Suppressor macrophage treated with lipopolysaccharide for 1 hour (primary cell): ENCODE data around the gene CHST8.
A peak's percentile ranks its signal among the peaks of the same experiment; 100 is the strongest.
"Not testable (repeated sequence)": the region's sequence is repeated elsewhere in the genome, so short reads cannot be mapped to it uniquely, and the experiment has no call there.

ENCODE experiments used
- DNase-seq, 3 donors: peaks; one replicate each; pipeline ENCODE4 v3.0.0-alpha.2; 2020 to 2022

Gene CHST8, protein sequence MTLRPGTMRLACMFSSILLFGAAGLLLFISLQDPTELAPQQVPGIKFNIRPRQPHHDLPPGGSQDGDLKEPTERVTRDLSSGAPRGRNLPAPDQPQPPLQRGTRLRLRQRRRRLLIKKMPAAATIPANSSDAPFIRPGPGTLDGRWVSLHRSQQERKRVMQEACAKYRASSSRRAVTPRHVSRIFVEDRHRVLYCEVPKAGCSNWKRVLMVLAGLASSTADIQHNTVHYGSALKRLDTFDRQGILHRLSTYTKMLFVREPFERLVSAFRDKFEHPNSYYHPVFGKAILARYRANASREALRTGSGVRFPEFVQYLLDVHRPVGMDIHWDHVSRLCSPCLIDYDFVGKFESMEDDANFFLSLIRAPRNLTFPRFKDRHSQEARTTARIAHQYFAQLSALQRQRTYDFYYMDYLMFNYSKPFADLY

DNA sequence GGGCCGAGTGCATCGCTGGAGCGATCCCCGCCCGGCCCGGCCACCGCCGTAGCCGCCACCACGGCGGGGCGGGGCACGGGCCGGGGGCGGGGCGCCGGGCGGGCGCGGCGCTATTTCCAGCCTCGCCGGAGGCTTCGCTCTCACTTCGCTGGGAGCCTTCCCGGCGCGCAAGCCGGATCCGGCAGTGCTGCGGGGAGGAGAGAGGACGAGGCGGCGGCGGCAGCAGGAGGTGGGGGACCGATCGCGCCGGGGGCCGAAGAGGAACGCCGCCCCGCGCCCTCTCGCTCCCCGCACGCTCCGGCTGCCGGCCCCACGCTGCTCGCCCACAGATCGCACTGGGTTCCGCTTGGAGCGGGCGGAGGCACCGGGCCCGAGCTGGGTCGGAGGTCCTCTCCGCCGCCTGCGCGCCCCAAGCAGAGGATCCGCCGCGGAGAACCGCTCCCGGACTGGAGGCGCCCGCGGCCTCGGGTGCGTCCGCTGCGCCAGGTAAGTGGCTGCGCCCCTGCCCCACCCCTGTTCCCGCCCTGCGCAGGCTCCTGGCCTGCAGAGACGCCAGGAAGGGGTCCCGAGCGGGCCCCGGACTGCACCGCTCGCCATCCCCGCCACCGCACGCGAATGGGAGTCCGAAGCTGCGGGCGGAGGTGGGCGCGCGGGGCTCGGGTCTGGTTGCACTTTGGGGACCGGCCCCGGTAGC, at the start of gene CHST8:
CHST8 (plus strand) TSS at position 143 of the 694 bp plus-strand sequence. CDS start 67,309 bp downstream, outside the sequence.
- DNase-seq: peak in 2 of 3 donors; percentile 20 to 54

DNA sequence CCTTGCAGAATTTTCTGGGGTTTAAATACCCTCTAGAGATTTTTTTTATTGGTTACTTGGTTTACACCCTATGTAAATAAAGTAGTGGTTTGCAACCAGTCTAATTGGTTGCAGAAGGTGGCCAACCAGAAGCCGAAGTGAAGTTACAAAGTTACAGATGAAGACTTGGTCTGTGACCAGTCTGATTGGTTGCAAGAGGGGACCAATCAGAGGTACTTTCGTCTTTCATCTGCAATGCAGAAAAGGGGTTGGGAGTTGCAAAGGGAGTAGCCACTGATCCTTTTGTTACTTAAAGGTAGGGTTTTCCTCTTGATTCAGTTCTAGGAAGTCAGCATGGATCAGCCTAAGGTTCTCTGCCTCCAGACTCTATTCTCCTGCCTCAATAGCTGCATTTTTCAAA, 48.8 kb upstream of the CHST8 start:
- no peak for DNase-seq

DNA sequence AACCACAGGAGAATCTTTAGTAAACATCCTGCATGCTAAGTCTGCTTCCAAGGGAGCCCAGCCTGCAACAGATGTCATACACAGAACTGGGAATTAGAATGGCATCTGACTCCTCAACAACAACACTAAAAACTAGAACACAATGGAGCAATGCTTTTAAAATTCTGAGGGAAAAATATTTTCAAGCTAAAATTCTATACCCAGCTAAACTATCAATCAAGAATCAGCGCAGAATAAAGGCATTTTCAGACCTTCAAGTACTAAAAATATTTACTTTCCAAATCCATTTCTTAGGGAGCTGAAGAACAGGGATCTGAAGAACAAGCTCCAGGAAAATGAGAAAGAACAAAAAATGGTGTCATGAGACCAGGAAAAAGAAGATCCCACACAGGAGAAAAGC, 46.9 kb upstream of the CHST8 start:
- no peak for DNase-seq

DNA sequence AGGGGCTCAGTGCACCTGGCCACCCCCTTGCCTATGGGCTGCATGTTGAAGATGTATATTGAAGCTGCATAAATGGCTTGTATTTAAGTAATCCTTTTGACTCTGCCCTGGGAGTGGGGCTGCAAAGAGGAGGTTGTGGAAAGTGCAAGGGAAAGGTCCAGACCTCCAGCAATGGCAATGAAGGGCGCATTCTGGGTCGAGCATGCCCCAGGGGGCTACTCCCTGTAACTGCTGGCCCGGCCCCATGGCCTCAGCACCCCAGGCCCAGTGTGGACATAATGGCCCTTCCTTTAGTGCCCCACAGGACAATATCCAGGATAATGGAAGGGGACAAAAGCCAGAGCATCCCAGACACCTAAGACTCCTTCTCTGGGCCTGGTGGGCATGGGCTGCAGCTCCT, 43.1 kb upstream of the CHST8 start:
- DNase-seq: no peak

DNA sequence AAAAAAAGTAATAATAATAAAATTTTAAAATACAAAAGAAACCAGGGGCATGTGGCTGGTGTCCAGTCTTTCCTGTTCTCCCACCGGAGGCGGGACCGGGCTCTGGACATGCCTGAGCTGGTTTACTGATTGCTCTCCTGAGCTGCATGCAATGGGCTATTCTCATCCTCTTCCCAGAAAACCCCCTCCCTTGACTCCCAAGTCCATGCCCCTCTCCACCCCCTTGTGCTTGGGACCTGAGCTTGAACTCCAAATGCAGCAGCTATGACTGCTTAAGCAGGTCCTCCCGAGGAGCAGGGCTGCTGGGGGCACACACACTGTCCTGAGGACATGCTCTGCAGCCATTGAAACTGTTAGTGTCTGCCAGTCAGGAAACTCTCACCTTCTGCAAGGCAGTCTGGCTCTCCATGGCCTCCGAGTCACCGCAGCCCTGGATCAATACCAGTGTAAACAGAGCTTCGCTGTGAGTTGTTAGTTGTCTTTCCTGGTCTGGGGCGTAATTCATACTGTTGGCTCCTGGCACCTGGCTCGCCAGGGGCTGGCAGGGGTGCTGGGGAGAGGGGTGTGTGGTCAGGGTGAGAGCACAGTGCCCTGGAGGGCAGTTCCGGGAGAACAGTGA, 41.6 kb upstream of the CHST8 start:
- DNase-seq: no peak

DNA sequence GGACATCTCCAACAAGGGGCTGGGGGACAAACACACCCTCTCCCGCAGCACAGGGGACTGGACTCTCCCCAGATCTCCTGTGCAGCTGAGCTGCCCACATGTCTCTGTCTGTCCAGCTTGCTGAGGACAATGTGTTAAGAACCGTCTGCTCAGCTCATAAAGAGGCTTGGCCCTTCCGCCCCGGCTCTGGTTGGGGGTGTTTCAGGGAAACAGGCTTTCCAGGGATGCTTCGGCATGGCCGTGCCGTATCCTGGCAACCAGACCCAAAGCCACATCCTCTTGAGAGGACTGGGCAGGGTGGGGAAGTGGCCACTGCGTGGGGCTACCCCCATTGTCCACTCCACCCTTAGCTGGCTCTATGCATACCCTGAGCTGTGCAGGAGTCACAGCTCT, 41.1 kb upstream of the CHST8 start:
- no peak for DNase-seq

DNA sequence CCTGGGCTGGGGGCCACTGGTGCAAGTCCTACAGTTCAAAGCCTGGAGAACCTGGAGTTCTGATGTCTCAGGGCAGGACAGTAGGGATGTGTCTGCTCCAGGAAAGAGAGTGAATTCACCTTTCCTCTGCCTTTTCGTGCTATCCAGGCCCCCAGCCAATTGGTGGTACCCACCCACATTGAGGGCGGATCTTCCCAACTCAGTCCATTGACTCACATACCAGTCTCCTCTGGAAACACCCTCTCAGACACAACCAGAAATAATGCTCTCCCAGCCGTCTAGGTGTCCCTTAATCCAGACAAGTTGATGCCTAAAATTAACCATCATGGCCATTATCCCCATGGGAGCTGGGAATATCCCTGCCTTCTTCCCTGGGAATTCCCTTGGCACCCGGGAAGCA, 38.8 kb upstream of the CHST8 start:
- DNase-seq: no peak

DNA sequence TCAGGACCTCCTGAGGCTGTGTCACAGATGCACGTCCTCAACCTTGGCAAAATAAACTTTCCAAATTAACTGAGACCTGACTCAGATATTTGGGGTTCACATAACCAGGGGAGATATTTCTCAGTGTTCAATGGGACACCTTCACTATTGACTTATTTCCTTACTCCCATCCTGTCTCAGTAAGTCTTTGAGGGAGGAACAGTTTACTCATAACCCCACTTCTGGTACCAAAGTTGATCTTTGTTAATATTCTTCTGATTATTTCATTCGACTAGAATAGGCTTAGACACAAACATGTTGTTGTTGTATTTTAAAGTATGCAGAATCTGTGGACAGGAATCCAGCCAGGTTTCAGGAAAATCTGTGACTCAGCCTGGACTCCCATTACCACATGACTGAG, 34.6 kb upstream of the CHST8 start:
- no peak for DNase-seq

DNA sequence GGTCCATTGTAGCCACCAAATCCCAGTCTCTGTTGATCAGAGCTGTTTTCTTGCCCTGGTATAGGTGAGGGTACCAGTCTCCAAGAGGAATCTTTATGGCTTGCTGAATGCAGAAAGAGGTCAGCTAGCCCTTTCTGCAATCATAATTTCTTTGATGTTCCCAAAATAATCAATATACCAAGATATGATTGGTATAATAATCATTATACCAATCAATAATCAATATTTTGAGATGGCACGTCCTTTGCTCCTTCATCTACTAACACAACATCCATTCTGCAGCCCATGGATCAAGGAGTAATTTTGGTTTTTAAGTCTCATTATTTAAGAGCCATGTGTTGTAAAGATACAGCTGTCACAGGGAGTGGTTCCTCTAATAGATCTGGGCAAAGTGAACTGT, 31.5 kb upstream of the CHST8 start:
- no peak for DNase-seq

DNA sequence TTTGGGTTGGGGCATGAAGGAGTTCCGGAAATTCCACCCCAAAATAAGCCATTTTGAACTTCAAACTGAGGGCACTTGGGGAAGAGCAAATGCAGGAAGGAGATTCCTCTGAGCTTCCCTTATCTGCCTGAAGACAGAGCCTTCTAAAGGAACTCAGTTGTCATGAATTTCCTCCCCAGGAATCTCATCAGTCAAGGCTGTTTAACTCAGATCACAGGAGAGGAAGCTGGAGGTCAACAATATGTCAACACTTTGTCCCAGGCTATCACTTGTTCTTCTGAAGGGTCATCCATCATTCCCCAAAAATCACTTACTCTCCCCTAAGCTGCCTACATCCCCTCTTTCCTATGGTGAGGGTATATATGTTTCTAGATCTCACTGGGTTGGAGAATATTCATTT, 26.0 kb upstream of the CHST8 start:
- DNase-seq: no peak

DNA sequence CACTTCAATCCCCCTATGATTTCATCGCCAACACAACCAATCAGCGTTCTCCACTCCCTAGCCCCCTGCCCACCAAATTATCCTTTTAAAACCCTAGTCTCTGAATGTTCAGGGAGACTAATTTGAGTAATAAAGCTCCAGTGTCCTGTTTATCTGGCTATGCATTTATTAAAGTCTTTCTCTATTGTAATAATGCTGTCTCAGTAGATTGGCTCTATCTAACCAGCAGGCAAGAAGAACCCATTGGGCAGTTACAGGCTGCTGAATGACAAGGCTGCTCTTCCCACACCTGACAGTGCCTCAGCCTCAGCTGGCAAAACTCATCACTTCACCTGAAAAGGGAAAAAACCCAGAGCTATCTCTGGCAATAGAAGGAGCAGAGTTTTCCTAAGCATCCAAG, 20.2 kb upstream of the CHST8 start:
- no peak for DNase-seq

DNA sequence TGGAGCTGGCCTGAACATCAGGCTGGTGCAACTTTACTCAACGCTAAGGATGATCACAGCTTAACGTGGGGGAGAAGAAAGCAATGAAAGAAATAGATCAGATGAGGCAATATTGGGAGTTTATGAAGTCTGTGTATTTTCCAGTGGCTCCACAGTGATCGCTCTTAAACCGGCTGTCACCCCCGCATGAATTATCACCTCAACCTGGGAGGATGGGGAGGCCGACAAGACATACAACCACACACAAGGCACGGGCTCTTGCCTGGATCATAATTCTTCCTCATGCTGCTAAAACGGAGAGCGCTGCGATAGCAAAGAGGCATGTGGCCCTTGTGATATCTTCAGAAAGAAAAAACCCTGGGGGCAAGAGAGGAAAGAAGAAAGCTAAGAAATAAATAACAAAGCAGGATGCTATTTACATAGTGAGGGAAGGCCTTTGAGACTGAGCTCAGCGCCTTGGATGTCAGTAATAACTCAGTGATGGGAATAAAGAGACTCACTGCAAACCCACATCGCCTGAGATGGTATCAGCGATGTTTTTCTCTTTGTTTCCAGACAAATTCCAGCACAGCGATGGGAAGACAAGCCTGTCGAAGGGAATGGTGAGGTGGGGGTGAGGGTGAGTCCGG, 19.1 kb upstream of the CHST8 start:
- DNase-seq: no peak

DNA sequence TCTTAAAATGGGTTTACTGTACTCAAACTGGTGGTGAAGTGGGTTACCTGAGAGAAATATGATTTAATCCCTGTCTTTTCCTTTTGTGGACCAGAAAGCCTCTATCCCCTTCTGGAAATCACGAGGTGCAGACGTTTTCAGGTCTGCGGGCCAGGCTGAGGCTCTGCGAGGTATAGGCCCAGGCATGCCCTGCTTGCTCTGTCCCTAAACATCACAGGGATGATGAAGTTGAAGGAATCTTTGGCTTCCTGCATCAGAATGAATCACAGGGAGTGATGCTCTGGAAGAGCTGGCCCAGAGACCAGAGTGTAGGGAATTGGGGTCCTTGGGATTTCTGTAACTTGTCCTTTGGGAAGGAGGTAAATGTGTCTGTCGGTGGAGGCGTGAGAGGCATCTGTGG, 18.4 kb upstream of the CHST8 start:
- no peak for DNase-seq

DNA sequence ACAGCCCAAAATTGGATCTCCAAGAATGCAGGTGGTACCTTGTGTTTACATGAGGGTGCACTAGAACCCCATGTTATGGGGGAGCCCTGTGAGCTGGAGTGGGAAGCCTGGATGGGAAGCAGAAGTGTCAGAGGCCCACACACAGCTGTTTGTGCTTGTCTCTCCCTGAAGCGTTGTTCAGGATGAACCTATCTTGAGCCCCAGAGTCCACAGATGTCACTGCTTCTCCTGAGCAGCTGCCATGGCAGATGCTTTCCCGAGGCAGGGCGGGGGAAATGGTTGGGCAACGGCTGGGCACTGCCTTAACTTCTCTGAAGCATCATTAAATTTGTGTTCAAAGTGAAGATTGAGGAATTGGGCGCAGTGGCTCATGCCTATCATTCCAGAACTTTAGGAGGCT, 17.1 kb upstream of the CHST8 start:
- no peak for DNase-seq

DNA sequence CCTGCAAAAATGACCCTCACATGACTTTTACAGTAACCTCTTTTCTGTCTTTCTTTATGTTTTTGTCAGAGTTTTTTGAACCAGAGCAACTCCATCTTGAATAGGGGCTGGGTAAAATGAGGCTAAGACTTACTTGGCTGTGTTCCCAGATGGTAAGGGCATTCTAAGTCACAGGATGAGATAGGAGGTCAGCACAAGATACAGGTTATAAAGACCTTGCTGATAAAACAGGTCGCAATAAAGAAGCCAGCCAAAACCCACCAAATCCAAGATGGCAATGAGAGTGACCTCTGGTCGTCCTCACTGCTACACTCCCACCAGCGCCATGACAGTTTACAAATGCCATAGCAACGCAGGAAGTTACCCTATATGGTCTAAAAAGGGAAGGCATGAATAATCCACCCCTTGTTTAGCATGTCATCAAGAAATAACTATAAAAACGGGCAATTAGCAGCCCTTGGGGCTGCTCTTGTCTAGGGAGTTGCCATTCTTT, 15.9 kb upstream of the CHST8 start:
- DNase-seq: not testable (repeated sequence)

DNA sequence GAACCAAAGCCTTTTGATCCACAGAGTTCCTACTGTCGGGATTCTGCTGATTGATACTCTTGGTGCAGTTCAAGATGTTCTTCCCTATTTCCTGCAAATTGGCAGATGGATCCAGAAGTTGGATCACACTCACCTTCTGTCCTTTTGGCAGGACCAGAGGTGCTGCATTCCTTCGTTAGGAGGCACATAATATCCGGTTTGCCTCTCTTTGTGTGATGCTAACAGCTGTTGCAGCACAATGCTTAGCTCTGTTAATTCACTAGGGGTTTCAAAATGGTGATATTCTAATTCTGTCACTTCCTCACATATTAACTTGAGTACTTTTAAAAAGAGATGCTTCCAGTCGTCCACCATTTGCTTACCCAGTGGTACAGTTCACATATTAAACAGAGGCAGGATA, 15.2 kb upstream of the CHST8 start:
- DNase-seq: no peak

DNA sequence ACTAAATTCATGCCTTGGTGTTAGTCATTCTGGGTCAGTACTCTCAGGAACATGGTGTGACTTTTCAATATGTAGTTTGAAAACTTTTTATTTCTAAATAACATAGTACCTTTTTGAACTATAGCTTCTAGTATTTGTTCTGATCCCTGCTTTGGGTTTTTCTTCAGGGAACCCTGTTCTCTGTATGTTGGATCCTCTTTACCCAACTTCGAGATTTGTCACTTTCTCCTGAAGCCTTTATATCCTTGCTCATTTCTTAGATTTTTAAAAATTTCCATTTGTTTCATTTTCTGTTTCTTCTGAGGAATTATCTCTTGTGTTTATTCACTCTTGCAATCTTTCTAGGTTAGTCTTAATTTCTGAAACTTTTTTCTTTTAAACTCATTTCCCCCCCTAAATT, 12.4 kb upstream of the CHST8 start:
- DNase-seq: no peak

DNA sequence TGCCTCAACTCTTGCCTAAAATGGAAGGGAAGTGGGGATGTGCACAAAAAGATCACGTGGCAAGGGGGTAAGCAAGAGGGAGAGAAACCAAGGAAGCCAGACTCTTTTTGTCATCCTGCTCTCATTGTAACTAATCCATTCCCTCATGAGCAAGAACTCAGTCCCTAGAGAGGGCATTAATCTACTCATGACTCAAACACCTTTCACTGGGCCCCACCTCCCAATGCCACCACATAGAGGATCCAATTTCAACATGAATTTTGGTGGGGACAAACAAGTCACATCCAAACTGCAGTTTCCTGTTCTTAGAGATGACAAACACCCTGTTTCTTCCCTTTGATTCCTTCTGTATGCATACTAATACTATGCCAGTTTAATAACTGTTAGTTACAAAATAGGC, 11.2 kb upstream of the CHST8 start:
- no peak for DNase-seq

DNA sequence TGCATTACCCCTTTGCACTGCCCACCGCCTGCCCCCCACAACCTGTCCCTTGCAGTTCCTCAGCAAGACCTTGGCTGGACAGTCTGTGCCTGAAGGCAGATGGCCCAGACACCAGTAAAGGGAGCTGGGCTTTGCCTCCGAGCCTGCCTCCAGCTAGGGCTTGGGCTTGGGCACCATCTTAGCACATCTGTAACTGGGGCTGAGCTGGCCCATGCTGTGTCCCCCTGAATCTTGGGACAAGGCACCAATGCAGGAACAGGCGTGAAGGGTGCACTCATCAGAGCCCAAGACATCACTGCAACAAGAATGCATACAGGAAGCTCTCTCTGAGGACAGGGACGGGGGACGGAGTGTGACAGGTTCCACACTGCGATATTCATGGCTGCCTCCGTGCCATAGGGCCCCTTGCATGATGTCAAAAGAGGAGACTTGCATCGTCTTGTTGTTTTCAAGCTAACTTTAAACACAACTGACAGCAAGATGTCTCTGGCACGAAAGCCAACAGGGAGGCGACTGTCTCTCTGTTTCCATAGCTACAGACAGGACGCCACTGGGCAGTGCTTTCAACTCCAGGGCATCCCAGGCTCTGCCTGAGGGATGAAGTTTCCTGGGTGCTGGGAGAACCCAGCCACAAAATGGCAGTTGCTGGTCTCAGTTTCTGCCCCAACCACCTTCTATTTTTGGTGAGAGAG, 8.7 kb upstream of the CHST8 start:
- DNase-seq: no peak

DNA sequence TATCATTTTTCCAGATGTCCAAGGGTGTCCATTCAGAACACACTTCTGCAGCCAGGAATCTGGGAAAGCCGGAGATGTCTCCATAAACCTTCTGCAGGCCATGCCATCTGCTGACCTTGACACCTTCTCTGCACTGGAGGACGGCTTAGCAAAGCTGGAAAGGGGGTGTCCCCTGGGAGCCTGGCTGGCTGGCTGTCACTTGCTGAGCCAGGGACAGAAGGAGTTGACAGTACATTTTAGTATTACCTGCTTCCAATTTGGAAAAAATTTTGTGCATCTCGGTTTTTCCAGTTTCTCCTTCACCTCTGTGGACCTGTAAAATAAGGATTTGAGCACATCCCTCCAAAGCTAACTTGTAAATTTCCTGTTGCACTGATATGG, 8.1 kb upstream of the CHST8 start:
- no peak for DNase-seq

DNA sequence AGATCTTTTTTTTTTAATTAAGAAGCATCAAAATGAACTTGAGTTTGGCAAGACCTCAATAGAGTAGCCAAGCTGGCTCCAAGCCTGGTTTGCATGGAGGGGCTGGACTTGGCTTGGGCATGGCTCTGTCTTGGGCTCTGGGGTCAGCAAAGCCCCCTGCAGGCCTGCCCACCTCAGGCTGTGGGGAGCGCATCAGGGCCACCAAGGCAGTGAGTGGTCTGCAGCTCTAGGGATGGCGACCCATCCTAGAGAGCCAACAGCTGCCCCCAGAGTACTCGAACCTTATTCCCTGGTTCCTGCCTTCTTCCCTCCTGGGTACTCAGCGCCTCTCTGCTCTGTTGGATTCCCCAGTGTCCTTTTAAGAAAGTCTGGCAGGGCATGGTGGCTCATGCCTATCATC, 5.4 kb upstream of the CHST8 start:
- DNase-seq: no peak

DNA sequence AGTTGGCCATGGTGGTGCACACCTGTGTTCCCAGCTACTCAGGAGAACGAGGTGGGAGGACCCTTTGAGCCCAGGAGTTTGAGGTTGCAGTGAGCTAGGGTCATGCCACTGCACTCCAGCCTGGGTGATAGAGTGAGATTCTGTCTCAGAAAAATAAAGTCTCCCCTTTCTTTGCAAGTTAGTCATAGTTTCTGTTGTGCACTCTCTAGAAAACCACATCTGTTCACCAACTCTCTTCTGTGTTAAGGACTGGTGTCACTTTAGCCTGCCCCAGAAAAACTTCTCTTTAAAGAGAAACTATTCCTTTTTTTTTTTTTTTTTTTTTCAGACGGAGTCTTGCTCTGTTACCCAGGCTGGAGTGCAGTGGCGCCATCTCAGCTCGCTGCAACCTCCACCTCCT, 4.9 kb upstream of the CHST8 start:
- no peak for DNase-seq

DNA sequence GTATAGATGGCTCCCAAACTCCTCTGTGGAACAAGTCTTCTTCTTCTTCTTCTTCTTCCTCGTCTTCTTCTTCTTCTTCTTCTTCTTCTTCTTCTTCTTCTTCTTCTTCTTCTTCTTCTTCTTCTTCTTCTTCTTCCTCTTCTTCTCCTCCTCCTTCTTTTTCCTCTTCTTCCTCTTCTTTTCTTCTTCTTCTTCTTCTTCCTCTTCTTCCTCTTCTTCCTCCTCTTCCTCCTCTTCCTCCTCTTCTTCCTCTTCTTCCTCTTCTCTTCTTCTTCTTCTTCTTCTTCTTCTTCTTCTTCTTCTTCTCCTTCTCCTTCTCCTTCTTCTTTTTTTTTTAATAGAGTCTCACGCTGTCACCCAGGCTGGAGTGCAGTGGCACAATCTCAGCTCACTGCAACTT, 3.4 kb upstream of the CHST8 start:
- not testable (repeated sequence) for DNase-seq
